BJ (cell line): ENCODE results near the gene POM121. TPM values are rescaled to one million over a fixed set of nuclear protein-coding genes. Genes with fewer than 3 reads are reported as not detected.
"Not testable (repeated sequence)": the region's sequence is repeated elsewhere in the genome, so short reads cannot be mapped to it uniquely, and the experiment has no call there.

Experiments
- CTCF ChIA-PET: fragments of 350-600 bp; formaldehyde crosslinking; extraction: SDS; loops from one replicate; lab custom pipeline; 2021; ENCODE audit warnings: antibody characterized with exemption, inconsistent platforms; lab: Yijun Ruan, JAX
- POLR2A ChIA-PET: fragments of 300-600 bp; sonication (Branson Sonifier 250); formaldehyde crosslinking; extraction: SDS; loops from one replicate; lab custom pipeline; 2021; ENCODE audit warnings: antibody characterized with exemption; lab: Charles Lee
- DNase-seq: peaks from one replicate; pipeline ENCODE4 v3.0.0-alpha.2; 2011; ENCODE audit warnings: low read depth
- H3K27me3 ChIP-seq: 2 replicates; pipeline ENCODE4 v1.6.0; 2011; ENCODE audit warnings: low read length; ENCODE audit not compliant: control insufficient read depth, insufficient read depth
- H3K36me3 ChIP-seq: 2 replicates; pipeline ENCODE4 v1.5.1; 2011; ENCODE audit warnings: low read length; ENCODE audit not compliant: control insufficient read depth, insufficient read depth
- H3K4me3 ChIP-seq: 2 replicates; pipeline ENCODE4 v1.5.1; 2011; ENCODE audit warnings: low read depth, mild to moderate bottlenecking, control low read depth, low read length
- CTCF ChIP-seq: IDR thresholded peaks from 2 replicates; pipeline ENCODE4 v1.5.1; 2011; ENCODE audit warnings: low read depth, mild to moderate bottlenecking, control low read depth, inconsistent platforms, low read length, moderate library complexity; ENCODE audit not compliant: insufficient read depth
- polyA minus RNA-seq: library from RNA; depleted of rRNA, polyadenylated mRNA; stranded (reverse); fragments of >200 nt; gene quantifications from 2 replicates; pipeline ENCODE4 v1.2.3, GENCODE V29; 2011; rRNA and poly(A)+ RNA removed
- polyA plus RNA-seq: library from polyadenylated mRNA; depleted of rRNA; stranded (reverse); fragments of >200 nt; gene quantifications from 2 replicates; pipeline ENCODE4 v1.2.3, GENCODE V29; 2011; rRNA removed

POM121 gene
- polyA plus RNA-seq: 3.7 and 3.9 TPM in 2 replicates
- polyA minus RNA-seq: 5.0 and 9.5 TPM in 2 replicates

- CTCF ChIA-PET: no interaction called here
- POLR2A ChIA-PET: no interaction called here
- peak; percentile 25 for DNase-seq
- Histone ChIP-seq H3K4me3 (peak within 1 kb of the TSS; percentile 88), H3K36me3 (peaks cover 7% of the 10 kb centered on the region), H3K27me3 (no peaks in the 10 kb centered on the region)
- no peak for TF ChIP-seq CTCF
Measured at GRCh38 chr7:72924733-72925545, at the start of gene POM121. TSS of gene POM121 (plus strand) at chr7:72925095. CDS start at chr7:72925122, 27 bp downstream.

GRCh38 chr7:72879079-72879736 lies 45.7 kb upstream of the POM121 start:
- H3K27me3 ChIP-seq, CTCF ChIA-PET, POLR2A ChIA-PET, H3K36me3 ChIP-seq: not testable (repeated sequence)
- H3K4me3 ChIP-seq: peak overlapping the region; percentile 54
- peak; percentile 40 for DNase-seq

- H3K36me3 ChIP-seq, POLR2A ChIA-PET, DNase-seq, H3K27me3 ChIP-seq, CTCF ChIA-PET: not testable (repeated sequence)
- H3K4me3 ChIP-seq: peak overlapping the region; percentile 54
Measured at GRCh38 chr7:72879737-72880215, 45.1 kb upstream of the POM121 start.

GRCh38 chr7:72891750-72892149 lies 33.1 kb upstream of the POM121 start:
- H3K27me3 ChIP-seq, H3K4me3 ChIP-seq, DNase-seq, CTCF ChIA-PET, POLR2A ChIA-PET: not testable (repeated sequence)
- H3K36me3 ChIP-seq: peaks cover 10% of the 10 kb centered on the region

- H3K36me3 ChIP-seq, POLR2A ChIA-PET, CTCF ChIA-PET: not testable (repeated sequence)
Measured at GRCh38 chr7:72904740-72905139, 20.2 kb upstream of the POM121 start.

GRCh38 chr7:72908422-72908821 lies 16.5 kb upstream of the POM121 start:
- H3K27me3 ChIP-seq, DNase-seq, H3K36me3 ChIP-seq, POLR2A ChIA-PET, CTCF ChIA-PET, H3K4me3 ChIP-seq: not testable (repeated sequence)

More at GRCh38 chr7:72904740-72905139, 20.2 kb upstream of the POM121 start:
- DNase-seq, H3K27me3 ChIP-seq, H3K4me3 ChIP-seq: not testable (repeated sequence)

- H3K4me3 ChIP-seq, H3K27me3 ChIP-seq, DNase-seq, POLR2A ChIA-PET, H3K36me3 ChIP-seq: not testable (repeated sequence)
- CTCF ChIA-PET: interaction anchor here (1.1 kb wide), 1 partner anchor 9 kb away, joined by 4 read pairs; no protein-coding TSS in a partner anchor
Measured at GRCh38 chr7:72911395-72911794, 13.5 kb upstream of the POM121 start.

GRCh38 chr7:72913750-72914149 lies 11.1 kb upstream of the POM121 start:
- H3K27me3 ChIP-seq, CTCF ChIA-PET, DNase-seq, H3K4me3 ChIP-seq, H3K36me3 ChIP-seq, POLR2A ChIA-PET: not testable (repeated sequence)
